Transverse colon (tissue), 4 donors: ENCODE data around the gene TATDN3. TPM values are rescaled to one million over a fixed set of nuclear protein-coding genes. Genes with fewer than 3 reads are reported as not detected.
"Not testable (repeated sequence)": the region's sequence is repeated elsewhere in the genome, so short reads cannot be mapped to it uniquely, and the experiment has no call there.

Experiments
- DNase-seq: peaks from one replicate; pipeline ENCODE4 v3.0.0-alpha.2; 2019
- H3K27ac ChIP-seq, 4 donors: fragments of 200-600 bp; sonication (generic); 2 replicates each; pipeline ENCODE4 v1.5.1; 2016 to 2018; ENCODE audit warnings: inconsistent platforms in 4 of 4
- H3K27me3 ChIP-seq: fragments of 200-600 bp; sonication (generic); 2 replicates; pipeline ENCODE4 v1.5.1; 2017; ENCODE audit warnings: inconsistent platforms
- H3K36me3 ChIP-seq, 4 donors: fragments of 200-600 bp; sonication (generic); 2 replicates each; pipeline ENCODE4 v1.5.1; 2017 to 2019; ENCODE audit warnings: inconsistent platforms in 4 of 4
- H3K4me1 ChIP-seq, 4 donors: fragments of 200-600 bp; sonication (generic); 2 replicates each; pipeline ENCODE4 v1.5.1; 2017 to 2020; ENCODE audit warnings: inconsistent platforms in 4 of 4
- H3K4me3 ChIP-seq, 4 donors: fragments of 200-600 bp; sonication (generic); 1 replicate in 1 of 4; 2 replicates in 3 of 4; pipeline versions ENCODE4 v1.5.1 to v1.6.1; 2017 to 2019; ENCODE audit warnings: inconsistent platforms in 4 of 4
- H3K9me3 ChIP-seq, 2 donors: fragments of 200-600 bp; sonication (generic); 2 replicates each; pipeline ENCODE4 v1.5.1; 2017 to 2019; ENCODE audit warnings: inconsistent platforms in 2 of 2
- CTCF ChIP-seq, 5 experiments: fragments of 200-600 bp in 3 of 5; fragments of 450-650 bp in 2 of 5; sonication (generic) in 3 of 5; IDR thresholded peaks; 1 replicate in 2 of 5; 2 replicates in 3 of 5; pipeline ENCODE4 v1.5.1; 2016 to 2017; ENCODE audit warnings: antibody characterized with exemption in 5 of 5, inconsistent platforms in 3 of 5, mild to moderate bottlenecking in 2 of 5, moderate library complexity in 1 of 5
- EP300 ChIP-seq: sonication (generic); formaldehyde crosslinking; IDR thresholded peaks from one replicate; pipeline ENCODE4 v1.6.1; 2017; ENCODE audit warnings: antibody characterized with exemption, low read depth
- POLR2A ChIP-seq: fragments of 450-650 bp; IDR thresholded peaks from one replicate; pipeline ENCODE4 v1.6.1; 2016; ENCODE audit warnings: antibody characterized with exemption, mild to moderate bottlenecking, moderate library complexity
- POLR2AphosphoS5 ChIP-seq, 3 donors: sonication (generic); formaldehyde crosslinking; IDR thresholded peaks; one replicate each; pipeline ENCODE4 v1.6.1; 2016; ENCODE audit warnings: antibody characterized with exemption in 3 of 3
- WGBS, 2 donors: methylation state at CpG; one replicate each; pipeline ENCODE4 v1.1.5; 2018; ENCODE audit warnings: low coverage in 1 of 2; 5-methylcytosine and 5-hydroxymethylcytosine counted together
- in situ Hi-C, 4 donors: fragments of 200-750 bp; cut with MboI; loops; one replicate each; pipeline versions ENCODE4 v1.15.0 to v1.15.1; 2017; ENCODE audit warnings: low sequenced_read_pairs in 3 of 4, low pct_ligation_motif_present in 1 of 4, low pct_unique_long_range_greater_than_20kb in 1 of 4
- intact Hi-C: fragments of 100-400 bp; cut with DNase I; formaldehyde crosslinking; loops from one replicate; pipeline ENCODE4 v1.15.1; 2023; ENCODE audit warnings: low total_unique reads
- total RNA-seq, 4 donors: library from RNA; depleted of rRNA; stranded (reverse); fragments of >200 nt; gene quantifications; one replicate each; pipeline ENCODE4 v1.1.0, GENCODE V29; 2016

Gene TATDN3
- total RNA-seq, 4 donors from 2014 or later, result 1.00 to 17.0 (median 4.6) TPM

GRCh38 chr1:212762234-212762633 lies 29.5 kb upstream of the TATDN3 start:
- Histone ChIP-seq H3K4me3 (no peak overlapping the region), H3K9me3 (no peaks in the 10 kb centered on the region), H3K36me3 (peaks cover 0 to 9% (median 0%) of the 10 kb centered on the region in 4 donors), H3K4me1 (no peaks in the 10 kb centered on the region), H3K27ac (no peak overlapping the region), H3K27me3 (no peaks in the 10 kb centered on the region)
- intact Hi-C loops, result no loop called here
- WGBS, 2 donors, result 96% methylated on average over 4 of the region's 4 CpGs; no CpG with 5 or more reads in 1 of the 2 donors
- no peak for DNase-seq
- in situ Hi-C loops, result loop anchor here in 2 of 4 donors (25.0 kb wide), 2 partner anchors 100 to 275 kb away; no protein-coding TSS in a partner anchor
- TF ChIP-seq POLR2A (no peak), EP300 (no peak), CTCF (IDR thresholded peaks at IDR 0.05) (no peak), POLR2AphosphoS5 (IDR thresholded peaks at IDR 0.05) (no peak)

- Histone ChIP-seq H3K4me3 (no peak overlapping the region), H3K27ac (no peak overlapping the region), H3K36me3 (peaks cover 0 to 15% (median 0%) of the 10 kb centered on the region in 4 donors), H3K9me3 (peaks cover 0 to 2% of the 10 kb centered on the region in 2 donors), H3K4me1 (no peaks in the 10 kb centered on the region), H3K27me3 (no peaks in the 10 kb centered on the region)
- WGBS, 2 donors, result 95 to 100% methylated on average over 1 to 9 of the region's 9 CpGs
- DNase-seq, result no peak
- TF ChIP-seq CTCF (IDR thresholded peaks at IDR 0.05) (no peak), EP300 (no peak), POLR2AphosphoS5 (IDR thresholded peaks at IDR 0.05) (no peak), POLR2A (no peak)
- in situ Hi-C loops, result loop anchor here in 2 of 4 donors (25.0 kb wide), 2 partner anchors 101 to 276 kb away; no protein-coding TSS in a partner anchor
- intact Hi-C loops, result no loop called here
Observed at GRCh38 chr1:212762839-212763238, 28.9 kb upstream of the TATDN3 start.

- H3K27ac ChIP-seq, H3K27me3 ChIP-seq, intact Hi-C loops, DNase-seq, H3K4me3 ChIP-seq, H3K4me1 ChIP-seq: not testable (repeated sequence)
- Histone ChIP-seq H3K9me3 (peaks cover 11 to 19% of the 10 kb centered on the region in 2 donors), H3K36me3 (peaks cover 0 to 33% (median 0%) of the 10 kb centered on the region in 4 donors)
- WGBS, 2 donors, result 100% methylated on average over 1 of the region's 1 CpG; no CpG with 5 or more reads in 1 of the 2 donors
- in situ Hi-C loops, result loop anchor here in 2 of 4 donors (25.0 kb wide), 2 partner anchors 102 to 277 kb away; no protein-coding TSS in a partner anchor
Observed at GRCh38 chr1:212764718-212765281, 26.9 kb upstream of the TATDN3 start.

GRCh38 chr1:212766825-212767224 lies 24.9 kb upstream of the TATDN3 start:
- H3K27ac ChIP-seq, DNase-seq, H3K4me1 ChIP-seq, H3K4me3 ChIP-seq, intact Hi-C loops, H3K27me3 ChIP-seq: not testable (repeated sequence)
- in situ Hi-C loops, result loop anchor here in 2 of 4 donors (25.0 kb wide), 2 partner anchors 105 to 280 kb away; no protein-coding TSS in a partner anchor
- peaks cover 21 to 26% of the 10 kb centered on the region in 2 donors for H3K9me3 ChIP-seq
- 50 to 51% methylated on average over 2 of the region's 2 CpGs for WGBS, 2 donors
- peaks cover 0 to 46% (median 0%) of the 10 kb centered on the region in 4 donors for H3K36me3 ChIP-seq

GRCh38 chr1:212769459-212770167 lies 22.1 kb upstream of the TATDN3 start:
- DNase-seq, result no peak
- Histone ChIP-seq H3K27me3 (no peaks in the 10 kb centered on the region), H3K4me1 (no peaks in the 10 kb centered on the region), H3K4me3 (no peak overlapping the region), H3K36me3 (peaks cover 0 to 46% (median 0%) of the 10 kb centered on the region in 4 donors), H3K27ac (no peak overlapping the region), H3K9me3 (peaks cover 21 to 26% of the 10 kb centered on the region in 2 donors)
- TF ChIP-seq POLR2A, result no peak
- no peak for TF ChIP-seq CTCF (IDR thresholded peaks at IDR 0.05)
- TF ChIP-seq POLR2AphosphoS5 (IDR thresholded peaks at IDR 0.05), result no peak
- TF ChIP-seq EP300, result no peak
- in situ Hi-C loops (loop anchor here in 2 of 4 donors (25.0 kb wide), 2 partner anchors 107 to 282 kb away; no protein-coding TSS in a partner anchor), intact Hi-C loops (no loop called here)
- WGBS, 2 donors, result 40 to 53% methylated on average over 1 of the region's 1 CpG
